ENCODE data around the gene BSCL2.

Gene BSCL2

GRCh38 chr11:62712276-62712812, 5.1 kb upstream of the BSCL2 start:
- no peak for TF ChIP-seq CTCF (IDR thresholded peaks at IDR 0.05; ENCODE audit: borderline replicate concordance, control extremely low read depth, extremely low read depth, insufficient read depth, missing control alignments)
- no peak for DNase-seq (ENCODE audit: low spot score)
- in situ Hi-C loops (cut with MboI; ENCODE audit: low sequenced_read_pairs, unreplicated experiment), result no loop called here

- no peak for TF ChIP-seq CTCF (IDR thresholded peaks at IDR 0.05; ENCODE audit: borderline replicate concordance, control extremely low read depth, extremely low read depth, insufficient read depth, missing control alignments)
- no peak for DNase-seq (ENCODE audit: low spot score)
- in situ Hi-C loops (cut with MboI; ENCODE audit: low sequenced_read_pairs, unreplicated experiment), result no loop called here
These were observed 2.7 kb upstream of the BSCL2 start for GRCh38 chr11:62710001-62710345.

DNA sequence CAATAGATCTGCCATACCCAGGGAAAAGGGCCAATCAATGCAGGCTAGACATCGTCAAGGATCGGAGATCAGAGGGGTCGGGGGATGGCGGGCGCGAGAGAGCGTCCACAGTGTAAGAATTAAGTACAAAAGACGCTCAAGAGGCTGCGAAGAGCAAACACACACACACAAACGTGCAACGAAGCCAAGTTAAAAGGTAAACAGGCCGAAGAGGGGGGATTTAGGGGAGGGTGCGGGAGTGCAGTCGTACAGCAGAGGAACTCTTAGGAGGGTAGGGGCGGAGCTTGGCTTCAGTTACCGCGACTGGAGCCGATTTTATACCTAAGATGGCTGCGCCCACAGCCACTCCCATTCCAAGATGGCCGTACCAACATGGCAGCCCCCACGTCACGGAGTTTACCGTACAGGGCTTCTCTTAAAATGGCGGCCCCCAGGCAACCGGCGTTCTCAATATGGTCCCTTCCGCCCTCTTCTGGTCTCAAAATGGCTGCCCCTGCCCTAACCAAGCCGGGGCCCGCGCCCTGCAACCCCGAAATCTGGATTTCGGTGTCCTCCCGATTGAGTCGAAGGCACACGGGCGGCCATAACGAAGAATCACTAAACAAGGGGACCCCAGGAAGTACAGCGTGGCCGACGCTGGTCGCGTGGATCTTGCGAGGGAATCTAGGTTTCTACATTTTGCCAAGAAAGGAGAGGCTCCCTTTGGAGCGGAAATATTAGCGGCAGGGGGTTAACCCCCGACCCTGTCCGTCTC, 2.2 kb upstream of the BSCL2 start:
- in situ Hi-C loops (cut with MboI; ENCODE audit: low sequenced_read_pairs, unreplicated experiment), result no loop called here
- peak; percentile 93 for DNase-seq (ENCODE audit: low spot score)
- no peak for TF ChIP-seq CTCF (IDR thresholded peaks at IDR 0.05; ENCODE audit: borderline replicate concordance, control extremely low read depth, extremely low read depth, insufficient read depth, missing control alignments)

DNA sequence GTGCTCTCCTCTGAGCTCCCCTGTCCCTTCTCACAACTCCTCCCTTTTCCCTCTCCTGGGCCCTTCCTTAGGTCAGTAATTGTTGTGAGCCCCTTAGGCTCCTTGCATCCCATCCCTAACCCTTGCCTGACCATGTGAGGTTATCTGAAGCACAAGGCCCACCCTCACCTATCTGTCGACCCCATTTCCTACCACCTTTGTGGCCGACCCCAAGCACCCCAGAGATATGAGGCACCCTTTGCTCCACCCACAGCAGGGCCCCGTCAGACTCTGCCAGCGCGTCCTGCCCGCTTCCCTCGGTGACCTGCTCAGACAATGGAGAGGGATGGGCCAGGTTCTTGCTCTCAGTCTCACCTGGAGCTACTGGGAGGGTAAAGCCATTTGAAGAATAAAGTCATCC, 1.6 kb upstream of the BSCL2 start:
- DNase-seq (ENCODE audit: low spot score), result no peak
- no peak for TF ChIP-seq CTCF (IDR thresholded peaks at IDR 0.05; ENCODE audit: borderline replicate concordance, control extremely low read depth, extremely low read depth, insufficient read depth, missing control alignments)
- in situ Hi-C loops (cut with MboI; ENCODE audit: low sequenced_read_pairs, unreplicated experiment), result no loop called here

DNA sequence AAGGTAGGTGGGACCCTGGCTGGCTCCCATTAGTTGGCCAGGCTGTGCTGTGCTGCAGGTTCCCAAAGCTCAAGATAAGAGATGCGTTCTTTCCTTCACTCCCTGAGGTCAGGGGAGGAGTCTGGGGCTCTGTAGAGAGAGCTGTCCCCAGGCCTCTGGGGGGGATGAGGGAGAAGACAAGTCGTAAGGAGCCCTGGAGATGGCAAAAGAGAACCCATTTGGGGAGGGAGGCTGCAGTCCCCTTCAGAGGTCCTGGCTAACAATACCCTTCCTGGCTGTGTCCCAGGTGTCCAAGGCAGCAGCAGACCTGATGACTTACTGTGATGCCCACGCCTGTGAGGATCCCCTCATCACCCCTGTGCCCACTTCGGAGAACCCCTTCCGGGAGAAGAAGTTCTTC, 1.2 kb upstream of the BSCL2 start:
- no peak for DNase-seq (ENCODE audit: low spot score)
- in situ Hi-C loops (cut with MboI; ENCODE audit: low sequenced_read_pairs, unreplicated experiment), result no loop called here
- no peak for TF ChIP-seq CTCF (IDR thresholded peaks at IDR 0.05; ENCODE audit: borderline replicate concordance, control extremely low read depth, extremely low read depth, insufficient read depth, missing control alignments)

- no peak for DNase-seq (ENCODE audit: low spot score)
- TF ChIP-seq CTCF (IDR thresholded peaks at IDR 0.05; ENCODE audit: borderline replicate concordance, control extremely low read depth, extremely low read depth, insufficient read depth, missing control alignments), result no peak
- in situ Hi-C loops (cut with MboI; ENCODE audit: low sequenced_read_pairs, unreplicated experiment), result no loop called here
These were observed 375 bp downstream of the BSCL2 start for GRCh38 chr11:62706850-62707247.

Measured in GM13976 (cell line).